ENCODE measurements around the gene ATP1B3. TPM values are rescaled to one million over a fixed set of nuclear protein-coding genes. Genes with fewer than 3 reads are reported as not detected.

ATP1B3 gene
- total and polyA plus RNA-seq, 9 donors = 36.7 to 140 (median 51.2) TPM

DNA sequence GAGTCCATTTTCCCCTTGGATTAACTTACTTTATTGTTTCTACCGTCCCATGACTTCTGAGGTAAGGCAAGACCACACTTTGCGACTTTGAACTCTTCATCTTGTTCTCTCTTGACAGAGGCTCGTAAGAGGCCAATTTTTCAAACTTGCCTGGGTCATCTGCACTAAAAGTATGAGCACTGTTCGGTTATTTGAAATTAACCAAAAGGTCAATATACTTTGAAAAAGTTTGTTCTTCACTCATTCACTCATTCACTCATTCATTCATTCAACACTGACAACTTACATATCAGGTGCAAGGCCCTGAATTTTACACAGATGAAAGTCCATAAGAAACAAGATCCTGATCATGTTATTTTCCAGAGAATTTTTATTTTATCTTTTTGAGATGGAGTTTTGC is 57.9 kb downstream of the ATP1B3 start:
- DNase-seq = no peak
- intact Hi-C loops (cut with DNase I) = no loop called here
- Histone ChIP-seq H3K4me1 (ENCODE audit: insufficient read depth) (no peaks in the 10 kb centered on the region), H3K4me3 (no peak overlapping the region), H3K9me3 (no peaks in the 10 kb centered on the region), H3K27ac (no peak overlapping the region), H3K36me3 (no peaks in the 10 kb centered on the region), H3K27me3 (no peaks in the 10 kb centered on the region)
- TF ChIP-seq, protein P1, sequence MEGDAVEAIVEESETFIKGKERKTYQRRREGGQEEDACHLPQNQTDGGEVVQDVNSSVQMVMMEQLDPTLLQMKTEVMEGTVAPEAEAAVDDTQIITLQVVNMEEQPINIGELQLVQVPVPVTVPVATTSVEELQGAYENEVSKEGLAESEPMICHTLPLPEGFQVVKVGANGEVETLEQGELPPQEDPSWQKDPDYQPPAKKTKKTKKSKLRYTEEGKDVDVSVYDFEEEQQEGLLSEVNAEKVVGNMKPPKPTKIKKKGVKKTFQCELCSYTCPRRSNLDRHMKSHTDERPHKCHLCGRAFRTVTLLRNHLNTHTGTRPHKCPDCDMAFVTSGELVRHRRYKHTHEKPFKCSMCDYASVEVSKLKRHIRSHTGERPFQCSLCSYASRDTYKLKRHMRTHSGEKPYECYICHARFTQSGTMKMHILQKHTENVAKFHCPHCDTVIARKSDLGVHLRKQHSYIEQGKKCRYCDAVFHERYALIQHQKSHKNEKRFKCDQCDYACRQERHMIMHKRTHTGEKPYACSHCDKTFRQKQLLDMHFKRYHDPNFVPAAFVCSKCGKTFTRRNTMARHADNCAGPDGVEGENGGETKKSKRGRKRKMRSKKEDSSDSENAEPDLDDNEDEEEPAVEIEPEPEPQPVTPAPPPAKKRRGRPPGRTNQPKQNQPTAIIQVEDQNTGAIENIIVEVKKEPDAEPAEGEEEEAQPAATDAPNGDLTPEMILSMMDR (IDR thresholded peaks at IDR 0.05) = no peak
- TF ChIP-seq POLR2A (IDR thresholded peaks at IDR 0.05) = no peak
- TF ChIP-seq EP300 (IDR thresholded peaks at IDR 0.05) = no peak
- 84 to 87% (median 85%) methylated on average over 4 of the region's 4 CpGs for WGBS, 3 donors

DNA sequence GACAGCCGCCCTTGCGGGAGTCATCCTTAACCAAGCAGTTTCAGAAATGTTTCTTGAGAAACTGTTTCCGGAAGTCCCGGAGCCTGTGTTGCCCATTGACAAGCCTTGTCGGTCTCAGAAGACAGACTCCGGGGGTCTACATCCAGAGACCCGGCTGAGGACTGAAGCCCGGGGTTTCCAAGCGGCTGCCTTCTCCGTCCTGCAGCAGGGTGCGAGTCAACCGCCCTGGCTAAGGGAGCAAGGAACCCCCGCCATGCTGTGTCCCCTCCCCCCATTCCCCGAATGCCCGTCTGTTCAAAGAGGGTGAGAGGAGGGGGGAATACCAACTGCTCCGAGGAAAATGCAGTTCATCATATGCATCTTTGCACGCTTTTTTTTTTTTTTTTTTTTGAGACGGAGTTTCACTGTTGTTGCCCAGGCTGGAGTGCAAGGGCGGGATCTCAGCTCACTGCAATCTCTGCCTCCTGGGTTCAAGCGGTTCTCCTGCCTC is 61.6 kb downstream of the ATP1B3 start:
- Histone ChIP-seq H3K4me1 (ENCODE audit: insufficient read depth) (no peaks in the 10 kb centered on the region), H3K27me3 (no peaks in the 10 kb centered on the region), H3K4me3 (no peak overlapping the region), H3K9me3 (no peaks in the 10 kb centered on the region), H3K27ac (no peak overlapping the region), H3K36me3 (no peaks in the 10 kb centered on the region)
- 87 to 91% (median 89%) methylated on average over 20 of the region's 20 CpGs for WGBS, 3 donors
- DNase-seq = no peak
- intact Hi-C loops (cut with DNase I) = no loop called here
- TF ChIP-seq, protein P1 (IDR thresholded peaks at IDR 0.05) = no peak
- no peak for TF ChIP-seq EP300 (IDR thresholded peaks at IDR 0.05)
- no peak for TF ChIP-seq POLR2A (IDR thresholded peaks at IDR 0.05)

DNA sequence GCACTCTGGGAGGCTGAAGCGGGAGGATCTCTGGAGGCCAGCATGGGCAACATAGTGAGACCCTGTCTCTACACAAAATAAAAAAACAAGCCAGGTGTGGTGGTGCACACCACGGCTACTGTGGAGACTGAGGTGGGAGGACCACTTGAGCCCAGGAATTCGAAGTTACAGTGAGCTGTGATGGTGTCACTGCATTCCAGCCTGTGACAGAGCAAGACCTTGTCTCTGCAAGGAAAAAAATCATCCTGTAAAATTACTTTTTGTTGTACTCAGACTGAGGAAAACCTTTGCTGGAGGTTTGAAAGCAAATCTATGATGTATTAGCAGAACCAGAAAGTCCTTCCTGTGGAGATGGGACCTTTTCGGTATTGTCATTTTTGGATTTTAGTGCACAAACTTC is 63.3 kb downstream of the ATP1B3 start:
- Histone ChIP-seq H3K27me3 (no peaks in the 10 kb centered on the region), H3K4me1 (ENCODE audit: insufficient read depth) (no peaks in the 10 kb centered on the region), H3K36me3 (no peaks in the 10 kb centered on the region), H3K4me3 (no peak overlapping the region), H3K9me3 (no peaks in the 10 kb centered on the region), H3K27ac (no peak overlapping the region)
- 89 to 90% (median 89%) methylated on average over 4 of the region's 4 CpGs for WGBS, 3 donors
- DNase-seq = no peak
- TF ChIP-seq POLR2A (IDR thresholded peaks at IDR 0.05) (no peak), EP300 (IDR thresholded peaks at IDR 0.05) (no peak)
- TF ChIP-seq, protein P1 (IDR thresholded peaks at IDR 0.05) = no peak
- intact Hi-C loops (cut with DNase I) = no loop called here

DNA sequence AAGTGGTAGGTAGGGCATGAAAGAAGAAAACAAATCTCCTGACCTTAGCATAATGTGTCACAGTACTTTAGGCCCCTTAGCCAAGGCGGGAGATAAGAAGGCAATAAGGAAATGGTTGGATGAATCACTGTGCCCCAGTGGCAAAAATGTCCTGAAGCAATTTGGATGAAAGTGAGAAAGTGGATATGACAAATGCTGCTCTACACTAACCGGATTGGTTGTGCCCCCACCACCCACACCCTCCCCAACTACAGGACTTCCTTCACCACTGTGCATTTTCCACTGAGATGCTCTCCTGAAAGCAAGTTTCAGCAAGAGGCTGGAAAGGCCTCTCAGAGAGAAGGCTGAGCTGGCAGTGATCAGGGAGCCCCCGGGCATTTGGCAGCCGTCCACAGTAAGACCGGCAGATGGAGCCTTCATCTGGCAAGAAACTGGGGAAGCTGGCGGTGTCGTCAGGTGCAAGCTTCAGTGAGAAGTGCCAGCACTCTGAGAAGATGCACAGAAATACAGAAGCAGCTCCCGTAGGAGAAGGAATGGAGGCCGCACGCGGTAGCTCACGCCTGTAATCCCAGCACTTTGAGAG is 63.8 kb downstream of the ATP1B3 start:
- TF ChIP-seq POLR2A (IDR thresholded peaks at IDR 0.05) (no peak), EP300 (IDR thresholded peaks at IDR 0.05) (no peak)
- TF ChIP-seq, protein P1 (IDR thresholded peaks at IDR 0.05) = no peak
- no peak overlapping the region for H3K4me3 ChIP-seq
- WGBS, 3 donors = 67 to 75% (median 70%) methylated on average over 12 of the region's 12 CpGs
- H3K27me3 ChIP-seq = no peaks in the 10 kb centered on the region
- H3K9me3 ChIP-seq = no peaks in the 10 kb centered on the region
- H3K36me3 ChIP-seq = no peaks in the 10 kb centered on the region
- H3K27ac ChIP-seq = no peak overlapping the region
- intact Hi-C loops (cut with DNase I) = no loop called here
- no peaks in the 10 kb centered on the region for H3K4me1 ChIP-seq (ENCODE audit: insufficient read depth)
- no peak for DNase-seq

Measured in ovary (tissue), 9 donors.